Right kidney (tissue), 1 donor: ENCODE results near the gene KCNMA1.

ENCODE experiments used
- DNase-seq: peaks from one replicate; pipeline ENCODE4 v3.0.0-alpha.2; 2016

Gene KCNMA1

GRCh38 chr10:76920581-76920980 lies 717.0 kb downstream of the KCNMA1 start:
- DNase-seq: no peak

- DNase-seq: no peak
These were observed 719.5 kb downstream of the KCNMA1 start for GRCh38 chr10:76918106-76918505.

- no peak for DNase-seq
These were observed 720.5 kb downstream of the KCNMA1 start for GRCh38 chr10:76917071-76917470.

- no peak for DNase-seq
These were observed 721.1 kb downstream of the KCNMA1 start for GRCh38 chr10:76916536-76916935.

- DNase-seq: no peak
These were observed 722.3 kb downstream of the KCNMA1 start for GRCh38 chr10:76915316-76915715.

- DNase-seq: no peak
These were observed 726.4 kb downstream of the KCNMA1 start for GRCh38 chr10:76911184-76911583.

GRCh38 chr10:76910184-76910962 lies 727.2 kb downstream of the KCNMA1 start:
- no peak for DNase-seq

GRCh38 chr10:76906256-76906655 lies 731.4 kb downstream of the KCNMA1 start:
- no peak for DNase-seq

GRCh38 chr10:76905251-76905650 lies 732.4 kb downstream of the KCNMA1 start:
- no peak for DNase-seq

- DNase-seq: no peak
These were observed 734.1 kb downstream of the KCNMA1 start for GRCh38 chr10:76903387-76903945.

- no peak for DNase-seq
These were observed 734.7 kb downstream of the KCNMA1 start for GRCh38 chr10:76902949-76903348.

- DNase-seq: no peak
These were observed 735.9 kb downstream of the KCNMA1 start for GRCh38 chr10:76901701-76902100.

- no peak for DNase-seq
These were observed 738.1 kb downstream of the KCNMA1 start for GRCh38 chr10:76899490-76899889.

- no peak for DNase-seq
These were observed 744.7 kb downstream of the KCNMA1 start for GRCh38 chr10:76892766-76893479.

GRCh38 chr10:76887223-76888010 lies 750.2 kb downstream of the KCNMA1 start:
- DNase-seq: no peak

GRCh38 chr10:76885816-76886215 lies 751.8 kb downstream of the KCNMA1 start:
- no peak for DNase-seq

- DNase-seq: no peak
These were observed 752.8 kb downstream of the KCNMA1 start for GRCh38 chr10:76884673-76885275.

- DNase-seq: no peak
These were observed 754.0 kb downstream of the KCNMA1 start for GRCh38 chr10:76883596-76883995.

GRCh38 chr10:76882796-76883195 lies 754.8 kb downstream of the KCNMA1 start:
- no peak for DNase-seq

GRCh38 chr10:76882245-76882644 lies 755.4 kb downstream of the KCNMA1 start:
- DNase-seq: no peak

- no peak for DNase-seq
These were observed 756.0 kb downstream of the KCNMA1 start for GRCh38 chr10:76881477-76882220.

GRCh38 chr10:76880931-76881330 lies 756.7 kb downstream of the KCNMA1 start:
- DNase-seq: no peak
